Measurements from ENCODE around the gene UTF1.
"Not testable (repeated sequence)": the region's sequence is repeated elsewhere in the genome, so short reads cannot be mapped to it uniquely, and the experiment has no call there.

The UTF1 gene

GRCh38 chr10:133210398-133211140 is 19.4 kb upstream of the UTF1 start:
- peak; percentile 5 for DNase-seq

DNA sequence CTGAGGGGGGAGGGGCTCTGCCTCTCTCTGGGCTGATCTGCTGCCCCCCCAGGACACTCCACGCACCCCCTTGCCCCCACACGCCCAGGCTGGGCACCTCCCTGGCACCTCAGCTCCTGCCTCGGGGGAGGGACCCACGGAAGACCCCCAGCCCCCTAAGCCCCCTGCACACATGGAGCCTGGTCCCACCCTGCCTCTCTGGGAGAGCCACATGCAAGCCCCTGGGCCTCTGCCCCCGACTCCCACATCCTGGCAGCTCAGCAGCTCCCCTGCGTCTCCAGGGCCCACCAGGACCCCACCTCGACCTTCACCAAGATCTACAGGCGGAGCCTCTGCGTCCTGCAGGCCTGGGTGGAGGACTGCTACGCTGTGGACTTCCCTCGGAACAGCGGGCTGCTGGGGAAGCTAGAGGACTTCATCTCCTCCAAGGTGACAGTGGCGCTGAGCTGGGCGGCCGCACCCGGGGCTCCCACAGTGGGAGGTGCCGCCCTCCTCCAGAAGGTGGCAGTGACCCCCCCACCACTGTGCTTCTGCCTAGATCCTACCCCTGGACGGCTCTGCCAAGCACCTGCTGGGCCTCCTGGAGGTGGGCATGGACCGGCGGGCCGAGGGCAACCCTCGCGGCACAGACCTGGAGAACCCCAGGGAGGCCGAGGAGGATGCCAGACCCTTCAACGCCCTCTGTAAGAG is 18.7 kb upstream of the UTF1 start:
- DNase-seq = no peak

- DNase-seq = no peak
These were observed 17.8 kb upstream of the UTF1 start for GRCh38 chr10:133211959-133212852.

DNA sequence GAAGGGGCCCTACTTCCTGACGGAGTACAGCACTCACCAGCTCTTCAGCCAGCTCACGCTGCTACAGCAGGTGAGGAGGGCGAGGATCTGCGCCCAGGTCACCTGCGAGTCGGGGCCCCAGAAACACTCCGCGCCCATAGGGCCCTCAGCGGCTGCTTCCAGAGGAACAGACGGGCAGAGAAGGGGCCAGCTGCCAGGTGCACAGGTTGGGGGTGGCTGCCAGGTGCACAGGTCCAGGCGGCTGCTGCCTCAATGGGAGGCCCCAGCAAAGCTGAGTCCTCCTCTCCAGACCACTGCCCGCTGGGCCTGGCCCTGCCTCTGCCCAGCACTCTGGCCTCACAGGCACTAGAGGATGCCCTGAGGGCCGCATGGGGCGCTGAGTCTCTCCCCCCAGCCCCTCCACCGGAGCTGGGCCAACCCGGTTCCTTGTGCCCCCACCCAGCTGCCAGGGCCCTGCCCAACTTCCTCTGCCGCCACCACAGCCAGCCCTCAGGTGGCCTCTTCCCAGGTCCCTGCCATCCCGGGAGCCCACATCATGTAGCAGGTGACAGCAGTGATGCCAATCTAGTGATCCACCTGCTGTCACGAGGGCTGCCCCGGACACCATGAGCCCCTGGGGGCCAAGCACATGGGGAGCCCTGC is 17.0 kb upstream of the UTF1 start:
- DNase-seq = no peak

DNA sequence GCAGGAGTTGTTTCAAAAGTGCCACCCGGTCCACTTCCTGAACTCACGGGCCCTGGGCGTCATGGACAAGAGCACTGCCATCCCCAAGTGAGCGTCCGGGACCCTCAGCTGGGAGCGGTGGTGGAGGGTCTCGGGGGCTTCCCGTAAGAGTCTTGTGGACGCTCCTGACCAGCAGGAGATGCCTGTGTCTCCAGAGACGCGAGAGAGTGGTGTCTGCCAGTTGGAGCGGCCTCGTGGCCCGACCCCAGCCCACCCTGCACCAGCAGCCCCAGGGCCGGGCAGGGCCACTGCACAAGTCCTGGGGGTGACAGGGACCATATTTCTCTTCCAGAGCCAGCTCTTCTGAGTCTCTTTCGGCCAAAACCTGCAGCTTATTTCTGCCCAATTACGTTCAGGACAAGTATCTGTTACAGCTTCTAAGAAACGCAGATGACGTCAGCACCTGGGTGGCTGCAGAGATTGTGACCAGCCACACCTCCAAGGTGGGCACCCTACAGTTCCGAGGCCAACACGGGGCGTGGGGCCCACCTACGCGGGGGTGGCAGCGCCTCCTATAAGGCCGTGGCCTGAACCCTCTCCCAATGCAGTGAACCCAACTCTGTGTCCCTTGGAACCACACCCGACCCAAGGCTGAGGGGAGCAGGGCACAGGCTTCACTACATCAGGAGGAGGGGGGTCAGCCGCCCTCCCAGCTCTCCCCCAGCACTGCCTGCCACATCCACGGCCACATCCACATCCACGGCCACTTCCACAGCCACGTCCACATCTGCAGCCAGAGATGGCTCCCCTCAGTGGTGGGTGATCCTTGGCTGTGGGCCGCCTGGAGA is 16.2 kb upstream of the UTF1 start:
- DNase-seq = no peak

DNA sequence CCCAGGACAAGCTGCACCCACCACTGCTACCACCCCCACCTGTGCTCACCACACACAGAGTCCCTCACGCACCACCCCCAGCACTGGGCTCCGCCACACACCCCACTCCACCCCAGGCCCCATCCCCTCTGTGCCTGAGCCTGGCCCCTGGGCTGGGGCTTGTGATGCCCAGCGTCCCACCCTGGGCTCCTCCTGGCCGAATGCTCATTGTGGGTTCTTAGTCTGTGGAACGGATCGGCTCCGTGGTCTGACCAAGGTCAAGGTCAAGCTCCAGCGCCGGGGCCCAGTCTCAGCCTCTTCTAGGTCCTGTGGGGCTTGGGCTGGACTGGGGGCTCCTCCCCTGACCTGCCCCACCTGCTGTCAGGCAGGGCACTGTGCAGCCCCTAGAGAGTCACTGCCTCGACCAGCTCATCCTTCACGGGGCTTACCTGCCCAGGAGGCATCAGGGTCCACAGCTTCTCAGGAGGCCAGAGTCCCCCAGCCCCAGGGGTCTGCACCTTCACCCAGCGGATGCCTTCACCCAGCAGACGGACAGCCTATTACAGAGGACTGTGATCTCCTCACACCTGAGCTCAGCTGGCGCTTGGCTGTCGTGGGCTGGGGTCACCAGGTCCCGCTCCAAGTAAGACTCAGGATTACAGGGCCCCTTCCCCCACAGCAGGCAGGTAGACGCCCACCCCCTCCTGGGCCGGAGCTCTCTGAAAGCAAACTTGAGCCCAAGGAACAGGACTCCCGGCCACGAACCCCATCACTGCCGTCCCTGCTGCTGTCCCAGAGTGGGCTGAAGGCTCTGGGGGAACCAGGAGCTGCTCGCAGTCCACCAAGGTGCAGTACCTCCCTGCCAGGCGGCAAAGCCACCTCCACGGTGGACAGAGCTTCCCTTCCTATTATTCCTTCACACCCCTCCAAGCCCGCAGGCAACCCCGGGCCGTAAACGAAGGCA is 15.3 kb upstream of the UTF1 start:
- no peak for DNase-seq

DNA sequence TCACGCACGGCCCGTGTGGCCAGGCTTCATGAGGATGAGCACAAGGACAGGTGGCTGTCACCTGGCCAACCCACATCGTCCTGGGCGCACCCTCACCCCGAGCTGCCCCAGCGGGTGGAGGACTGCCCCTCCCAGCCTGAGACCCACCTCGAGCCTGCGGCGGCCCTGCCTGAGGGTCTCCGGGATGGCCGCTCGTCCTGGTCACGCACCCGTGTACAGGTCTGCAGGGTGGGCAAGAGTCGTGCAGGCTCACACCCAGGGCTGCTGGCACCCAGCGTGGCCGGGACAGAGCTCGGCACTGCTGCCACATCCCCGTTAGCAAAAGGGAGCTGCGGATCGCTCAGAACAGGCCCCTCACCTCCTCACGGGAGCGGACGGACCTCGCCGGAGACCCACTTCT is 14.4 kb upstream of the UTF1 start:
- no peak for DNase-seq

DNA sequence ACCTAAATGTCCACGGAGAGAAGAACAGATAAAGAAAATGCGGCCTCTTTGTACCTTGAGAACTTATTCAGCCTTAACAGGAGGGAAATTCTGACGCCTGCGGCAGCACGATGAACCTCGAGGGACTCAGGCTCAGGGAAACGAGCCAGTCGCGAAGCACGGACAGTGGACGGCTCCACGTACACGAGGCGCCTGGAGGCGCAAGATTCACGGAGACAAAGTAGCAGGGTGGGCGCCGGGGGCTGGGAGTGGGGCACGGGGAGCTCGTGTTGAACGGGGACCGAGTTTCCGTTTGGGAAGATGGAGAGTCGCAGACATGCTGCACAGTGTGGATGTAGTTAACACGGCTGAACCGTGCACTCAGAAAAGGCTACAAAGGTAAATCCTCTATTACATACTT is 13.2 kb upstream of the UTF1 start:
- DNase-seq = no peak

DNA sequence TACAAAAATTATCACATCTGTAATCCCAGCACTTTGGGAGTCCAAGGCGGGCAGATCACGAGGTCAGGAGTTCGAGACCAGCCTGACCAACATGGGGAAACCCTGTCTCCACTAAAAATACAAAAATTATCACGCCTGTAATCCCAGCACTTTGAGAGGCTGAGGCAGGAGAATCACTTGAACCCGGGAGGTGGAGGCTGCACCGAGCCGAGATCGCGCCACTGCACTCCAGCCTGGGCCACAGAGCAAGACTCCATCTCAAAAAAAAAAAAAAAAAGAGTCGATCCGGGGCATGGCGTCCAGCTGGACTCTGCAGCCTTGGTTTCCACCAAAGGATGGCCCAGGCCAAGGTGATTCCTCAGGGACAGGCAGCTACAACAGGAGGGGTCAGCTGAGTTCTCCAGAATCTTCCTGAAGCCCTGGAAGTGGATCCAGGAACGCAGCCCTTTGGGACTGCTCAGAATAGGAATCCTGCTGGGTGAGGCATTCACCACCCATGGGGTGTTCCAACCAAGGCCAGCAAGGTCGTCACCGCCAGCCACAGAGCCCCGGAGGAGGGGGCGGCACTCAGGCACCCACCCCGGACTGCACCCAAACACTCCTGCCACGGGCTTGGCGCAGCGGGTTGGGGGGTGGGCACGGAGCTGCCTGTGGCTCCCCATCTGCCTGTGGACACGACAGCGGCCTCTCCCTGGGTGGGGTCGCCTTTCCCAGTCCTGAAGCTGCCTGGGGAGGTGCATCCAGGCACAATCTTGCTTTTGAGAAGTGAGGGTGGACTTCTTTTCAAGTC is 12.0 kb upstream of the UTF1 start:
- DNase-seq = no peak

DNA sequence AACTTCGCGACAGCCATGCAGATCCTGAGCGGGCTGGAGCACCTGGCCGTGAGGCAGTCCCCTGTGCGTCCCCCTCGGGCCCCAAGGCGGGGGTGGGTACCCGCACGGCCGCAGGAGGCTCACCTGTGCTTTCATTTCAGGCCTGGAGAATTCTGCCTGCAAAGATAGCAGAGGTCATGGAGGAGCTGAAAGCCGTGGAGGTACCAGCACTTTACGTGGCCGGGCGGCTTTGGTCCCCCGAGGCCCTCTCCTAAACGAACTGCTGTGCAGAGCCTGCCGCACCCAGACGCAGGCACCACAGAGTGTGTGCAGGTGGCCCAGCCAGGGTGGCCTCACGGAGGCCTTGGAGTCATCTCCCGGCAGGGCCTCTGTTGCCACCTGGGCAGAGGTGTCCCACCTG is 11.1 kb upstream of the UTF1 start:
- no peak for DNase-seq

DNA sequence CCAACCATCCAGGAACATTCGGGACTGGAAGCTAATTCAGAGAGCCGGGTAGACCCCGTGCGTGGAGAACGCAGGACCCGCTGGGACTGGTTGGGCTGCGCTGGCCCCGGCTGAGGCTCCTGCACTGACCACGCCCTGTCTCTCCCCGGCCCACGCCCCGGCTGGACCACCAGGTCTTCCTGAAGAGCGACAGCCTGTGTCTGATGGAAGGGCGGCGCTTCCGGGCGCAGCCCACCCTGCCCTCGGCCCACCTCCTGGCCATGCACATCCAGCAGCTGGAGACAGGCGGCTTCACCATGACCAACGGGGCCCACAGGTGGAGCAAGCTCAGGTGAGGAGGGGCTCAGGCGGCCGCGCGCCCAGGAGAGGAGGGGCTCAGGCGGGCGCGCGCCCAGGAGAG is 10.2 kb upstream of the UTF1 start:
- no peak for DNase-seq

- no peak for DNase-seq
These were observed 8.7 kb upstream of the UTF1 start for GRCh38 chr10:133221331-133221730.

- DNase-seq = not testable (repeated sequence)
These were observed 8.3 kb upstream of the UTF1 start for GRCh38 chr10:133221756-133222155.

- no peak for DNase-seq
These were observed 5.9 kb upstream of the UTF1 start for GRCh38 chr10:133224076-133224475.

DNA sequence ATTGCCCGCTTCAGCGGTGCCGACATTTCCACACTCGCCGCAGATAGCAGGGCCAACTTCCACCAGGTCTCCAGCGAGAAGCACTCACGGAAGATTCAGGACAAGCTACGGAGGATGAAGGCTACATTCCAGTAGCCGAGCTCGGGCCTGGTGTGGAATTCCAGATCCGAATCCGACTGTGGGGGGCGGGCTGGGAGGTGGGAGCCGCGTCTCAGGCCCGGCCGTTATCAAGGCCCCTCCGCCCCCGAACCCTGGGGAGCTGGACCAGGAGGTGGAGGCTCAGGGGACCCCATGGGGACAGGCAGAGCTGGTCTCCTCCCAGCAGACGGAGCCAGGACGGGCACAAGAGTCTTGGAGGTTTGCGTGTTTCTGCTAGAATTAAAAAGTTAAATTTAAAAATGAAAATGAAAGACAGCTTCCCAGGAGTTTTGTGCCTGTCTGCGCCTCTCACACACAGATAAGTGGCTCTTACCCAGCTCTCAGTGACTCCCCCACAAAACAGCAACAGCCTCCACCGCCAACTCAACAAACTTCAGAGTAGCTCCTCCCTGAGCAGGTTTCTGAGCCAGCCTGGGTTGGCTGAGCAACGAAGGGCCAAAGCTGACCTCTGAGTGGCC is 5.2 kb upstream of the UTF1 start:
- DNase-seq = no peak

DNA sequence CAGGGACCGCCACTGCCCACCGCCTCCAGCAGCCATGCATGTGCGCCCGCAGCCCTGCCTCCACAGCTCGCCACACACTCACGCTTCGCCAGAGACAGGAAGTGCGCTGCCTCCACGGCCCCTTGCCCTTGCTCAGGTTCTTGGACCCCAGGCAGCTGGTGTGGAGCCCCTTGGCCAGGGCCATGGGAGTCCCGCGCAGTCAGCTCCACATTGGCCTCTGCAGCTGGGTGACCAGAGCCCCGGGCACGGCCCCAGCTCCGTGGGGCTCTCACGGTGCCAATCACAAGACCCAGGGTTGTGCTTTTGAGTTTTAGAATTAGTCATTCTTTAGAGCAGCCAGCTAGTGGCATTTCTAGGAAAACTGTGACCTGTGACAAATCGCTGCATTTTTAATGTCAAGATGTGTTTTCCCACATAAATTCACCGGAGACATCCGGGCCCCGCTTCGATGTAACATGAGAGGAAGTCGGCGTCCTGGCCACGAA is 4.3 kb upstream of the UTF1 start:
- no peak for DNase-seq

DNA sequence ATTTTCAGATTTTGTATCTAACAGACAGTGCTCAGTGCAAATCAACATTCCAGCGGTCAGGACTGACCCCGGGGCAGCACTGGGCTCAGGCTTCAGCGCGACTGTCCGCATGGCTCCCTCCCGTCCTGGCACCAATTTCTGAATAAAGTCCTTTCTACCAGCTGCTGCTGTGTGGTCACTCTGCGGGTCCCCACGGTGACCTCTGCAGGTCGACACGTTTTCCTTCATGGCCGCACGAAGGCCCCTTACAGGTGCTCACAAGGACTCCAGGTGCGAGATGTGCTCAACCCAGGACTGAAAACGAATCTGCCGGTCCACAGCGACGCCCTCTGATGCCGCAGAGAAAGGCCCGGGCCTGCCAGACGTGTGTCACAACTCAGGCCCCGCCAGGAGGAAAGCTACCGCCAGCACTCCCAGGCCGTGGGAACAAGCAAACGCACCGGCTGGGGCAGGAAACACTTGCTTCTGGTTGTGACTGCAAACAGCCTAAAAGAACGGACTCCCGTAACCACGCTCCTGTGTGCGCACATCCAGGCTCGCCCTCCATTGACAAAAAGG is 3.7 kb upstream of the UTF1 start:
- no peak for DNase-seq

GRCh38 chr10:133227256-133227655 is 2.8 kb upstream of the UTF1 start:
- no peak for DNase-seq

Measured in CD4-positive, alpha-beta T cell treated with Interleukin-21 for 1 hour (primary cell).